Nucleus accumbens (tissue), 56 donors: ENCODE data around the gene AMOTL2.
A peak's percentile ranks its signal among the peaks of the same experiment; 100 is the strongest.

Source experiments
- DNase-seq, 56 donors: peaks; one replicate each; lab custom pipeline; 2025; lab: John Stamatoyannopoulos, UW

Gene AMOTL2

GRCh38 chr3:134367869-134368750, 6.1 kb downstream of the AMOTL2 start:
- no peak for DNase-seq

- DNase-seq: peak; percentile 38 to 99 (median 95)
These were observed 7.1 kb downstream of the AMOTL2 start for GRCh38 chr3:134366928-134367811.

GRCh38 chr3:134366221-134366927, 7.9 kb downstream of the AMOTL2 start:
- no peak for DNase-seq

GRCh38 chr3:134365766-134366065, 8.5 kb downstream of the AMOTL2 start:
- no peak for DNase-seq

- DNase-seq: peak in 1 of 56 donors; percentile 36
These were observed 9.1 kb downstream of the AMOTL2 start for GRCh38 chr3:134364936-134365765.

GRCh38 chr3:134364061-134364935, 9.9 kb downstream of the AMOTL2 start:
- peak in 54 of 56 donors; percentile 18 to 85 (median 70) for DNase-seq

- DNase-seq: peak in 1 of 56 donors; percentile 18
These were observed 10.9 kb downstream of the AMOTL2 start for GRCh38 chr3:134363381-134363755.

GRCh38 chr3:134362670-134363380, 11.4 kb downstream of the AMOTL2 start:
- no peak for DNase-seq

- no peak for DNase-seq
These were observed 12.0 kb downstream of the AMOTL2 start for GRCh38 chr3:134362221-134362620.

GRCh38 chr3:134361162-134361835, 12.9 kb downstream of the AMOTL2 start:
- no peak for DNase-seq

GRCh38 chr3:134360046-134360445, 14.2 kb downstream of the AMOTL2 start:
- DNase-seq: no peak

GRCh38 chr3:134359121-134360010, 14.9 kb downstream of the AMOTL2 start:
- no peak for DNase-seq

- DNase-seq: peak in 2 of 56 donors; percentile 14 to 17
These were observed 16.1 kb downstream of the AMOTL2 start for GRCh38 chr3:134357914-134358811.

- no peak for DNase-seq
These were observed 16.9 kb downstream of the AMOTL2 start for GRCh38 chr3:134357261-134357913.

- no peak for DNase-seq
These were observed 17.7 kb downstream of the AMOTL2 start for GRCh38 chr3:134356411-134357040.
